ENCODE measurements around the gene PBX4. TPM values are rescaled to one million over a fixed set of nuclear protein-coding genes. Genes with fewer than 3 reads are reported as not detected.

PBX4 gene
- total and polyA plus RNA-seq, 2 of the 8 experiments (the other 6 are each of a cell fraction or from before 2014, with no cell fraction given) = 3.4 to 3.8 TPM

GRCh38 chr19:19515642-19516519 is 102.6 kb downstream of the PBX4 start, which contains the start of gene NDUFA13 (continued):
- TF ChIP-seq CHD7 (IDR thresholded peaks at IDR 0.05; ENCODE audit: insufficient replicate concordance, low read length) (no peak), GTF2F1 (IDR thresholded peaks at IDR 0.05; ENCODE audit: borderline replicate concordance, low read depth, low read length) (peak; percentile 75; the same call in 1 of the 2 replicates), CTBP2 (IDR thresholded peaks at IDR 0.05; ENCODE audit: borderline replicate concordance, insufficient read depth, insufficient read length, low read length) (no peak), ASH2L (IDR thresholded peaks at IDR 0.05; ENCODE audit: low read length) (peak; percentile 87), SP1 (IDR thresholded peaks at IDR 0.05; ENCODE audit: low read depth, low read length) (no peak), EGR1 (IDR thresholded peaks at IDR 0.05; ENCODE audit: borderline replicate concordance, low read depth, low read length) (peak; percentile 54), MAFK (IDR thresholded peaks at IDR 0.05; ENCODE audit: low read depth, low read length) (no peak), SIN3A (conservative IDR thresholded peaks at IDR 0.05 in 1 of 2, IDR thresholded peaks at IDR 0.05 in 1 of 2; ENCODE audit: low read depth in 1 of 2, low read length in 2 of 2) (peak; percentile 58 to 96; a peak in 2 of 4 replicates), TAF1 (IDR thresholded peaks at IDR 0.05; ENCODE audit: low read depth, low read length) (peak; percentile 92), YY1 (IDR thresholded peaks at IDR 0.05; ENCODE audit: low read depth, low read length) (peak; percentile 100)
